Calu3 (cell line): ENCODE measurements around the gene JMJD4. TPM values are rescaled to one million over a fixed set of nuclear protein-coding genes. Genes with fewer than 3 reads are reported as not detected.
"Not testable (repeated sequence)": the region's sequence is repeated elsewhere in the genome, so short reads cannot be mapped to it uniquely, and the experiment has no call there.

Experiments
- BruUV-seq: library from RNA; stranded (reverse); fragments of 400-500 nt; replicated peaks from 2 replicates; lab custom pipeline; 2021; lab: Mats Ljungman, UMichigan
- CTCF ChIA-PET: fragments of 300-600 bp; sonication (Branson Sonifier 250); formaldehyde crosslinking; loops from one replicate; lab custom pipeline; 2022; ENCODE audit warnings: antibody characterized with exemption; lab: Charles Lee
- DNase-seq: peaks from one replicate; pipeline ENCODE4 v3.0.0; 2022
- H3K27ac Mint-ChIP-seq: one replicate; pipeline ENCODE4 v1.8.0; 2022; ENCODE audit warnings: mixed read lengths; ENCODE audit not compliant: unreplicated experiment
- H3K27me3 Mint-ChIP-seq: one replicate; pipeline ENCODE4 v1.8.0; 2022; ENCODE audit warnings: mixed read lengths; ENCODE audit not compliant: unreplicated experiment
- H3K36me3 Mint-ChIP-seq: one replicate; pipeline ENCODE4 v1.8.0; 2022; ENCODE audit warnings: mild to moderate bottlenecking, moderate library complexity, mixed read lengths; ENCODE audit not compliant: insufficient read depth, unreplicated experiment
- H3K4me1 Mint-ChIP-seq: one replicate; pipeline ENCODE4 v1.8.0; 2022; ENCODE audit warnings: mild to moderate bottlenecking, low read depth, mixed read lengths; ENCODE audit not compliant: unreplicated experiment
- H3K4me3 Mint-ChIP-seq: one replicate; pipeline ENCODE4 v1.8.0; 2022; ENCODE audit warnings: mild to moderate bottlenecking, low read depth, moderate library complexity, mixed read lengths; ENCODE audit not compliant: unreplicated experiment
- H3K9me3 Mint-ChIP-seq: one replicate; pipeline ENCODE4 v1.8.0; 2022; ENCODE audit warnings: low read depth, mixed read lengths; ENCODE audit not compliant: unreplicated experiment
- intact Hi-C: fragments of 100-400 bp; cut with micrococcal nuclease; formaldehyde crosslinking; loops from one replicate; pipeline ENCODE4 v1.10.0; 2022; ENCODE audit not compliant: unreplicated experiment
- total RNA-seq: library from RNA; stranded (reverse); gene quantifications from 2 replicates; pipeline ENCODE4 v1.2.3, GENCODE V29; 2022
- TF ChIP-seq, protein P1 (sequence below): fragments of 200-600 bp; IDR thresholded peaks from one replicate; pipeline ENCODE4 v1.8.0; 2022; ENCODE audit warnings: antibody characterized with exemption; ENCODE audit not compliant: unreplicated experiment

Gene JMJD4
- total RNA-seq, 1 experiment from 2014 or later, result 37.8 TPM

DNA sequence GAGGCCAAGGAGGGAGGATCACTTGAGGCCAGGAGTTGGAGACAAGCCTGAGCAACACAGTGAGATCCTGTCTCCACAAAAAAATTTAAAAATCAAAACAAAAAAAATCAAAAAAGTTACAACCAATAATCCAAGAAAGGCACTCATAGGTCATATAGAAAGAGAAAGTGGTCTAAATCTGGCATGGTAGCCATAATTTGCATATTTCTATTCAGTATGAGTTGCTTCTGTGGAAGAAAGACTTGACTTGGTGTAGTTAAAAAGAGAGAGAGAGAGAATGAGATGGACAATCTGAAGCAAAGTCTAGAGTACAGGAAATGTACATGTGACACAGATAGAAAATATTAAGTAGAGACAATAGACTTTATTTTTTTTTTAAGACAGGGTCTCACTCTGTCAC is 22.5 kb downstream of the JMJD4 start:
- Mint-ChIP-seq H3K4me3 (no peak overlapping the region), H3K9me3 (peaks cover 17% of the 10 kb centered on the region)
- intact Hi-C loops, result no loop called here

DNA sequence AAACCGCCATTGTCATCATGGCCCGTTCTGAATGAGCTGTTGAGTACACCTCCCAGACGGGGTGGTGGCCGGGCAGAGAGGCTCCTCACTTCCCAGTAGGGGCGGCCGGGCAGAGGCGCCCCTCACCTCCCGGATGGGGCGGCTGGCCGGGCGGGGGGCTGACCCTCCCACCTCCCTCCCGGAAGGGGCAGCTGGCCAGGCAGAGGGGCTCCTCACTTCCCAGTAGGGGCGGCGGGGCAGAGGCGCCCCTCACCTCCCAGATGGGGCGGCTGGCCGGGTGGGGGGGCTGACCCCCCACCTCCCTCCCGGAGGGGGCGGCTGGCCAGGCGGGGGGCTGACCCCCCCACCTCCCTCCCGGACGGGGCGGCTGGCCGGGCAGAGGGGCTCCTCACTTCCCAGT is 24.6 kb downstream of the JMJD4 start:
- H3K4me1 Mint-ChIP-seq, DNase-seq, intact Hi-C loops, H3K27me3 Mint-ChIP-seq, H3K4me3 Mint-ChIP-seq, H3K27ac Mint-ChIP-seq, H3K36me3 Mint-ChIP-seq, BruUV-seq: not testable (repeated sequence)
- H3K9me3 Mint-ChIP-seq, result peaks cover 13% of the 10 kb centered on the region
- CTCF ChIA-PET, result interaction anchor here (0.7 kb wide), 1 partner anchor 22 kb away, joined by 3 read pairs; no protein-coding TSS in a partner anchor

More for the DNA sequence above, 22.5 kb downstream of the JMJD4 start:
- no peaks in the 10 kb centered on the region for H3K4me1 Mint-ChIP-seq
- DNase-seq, result no peak
- TF ChIP-seq, protein P1, sequence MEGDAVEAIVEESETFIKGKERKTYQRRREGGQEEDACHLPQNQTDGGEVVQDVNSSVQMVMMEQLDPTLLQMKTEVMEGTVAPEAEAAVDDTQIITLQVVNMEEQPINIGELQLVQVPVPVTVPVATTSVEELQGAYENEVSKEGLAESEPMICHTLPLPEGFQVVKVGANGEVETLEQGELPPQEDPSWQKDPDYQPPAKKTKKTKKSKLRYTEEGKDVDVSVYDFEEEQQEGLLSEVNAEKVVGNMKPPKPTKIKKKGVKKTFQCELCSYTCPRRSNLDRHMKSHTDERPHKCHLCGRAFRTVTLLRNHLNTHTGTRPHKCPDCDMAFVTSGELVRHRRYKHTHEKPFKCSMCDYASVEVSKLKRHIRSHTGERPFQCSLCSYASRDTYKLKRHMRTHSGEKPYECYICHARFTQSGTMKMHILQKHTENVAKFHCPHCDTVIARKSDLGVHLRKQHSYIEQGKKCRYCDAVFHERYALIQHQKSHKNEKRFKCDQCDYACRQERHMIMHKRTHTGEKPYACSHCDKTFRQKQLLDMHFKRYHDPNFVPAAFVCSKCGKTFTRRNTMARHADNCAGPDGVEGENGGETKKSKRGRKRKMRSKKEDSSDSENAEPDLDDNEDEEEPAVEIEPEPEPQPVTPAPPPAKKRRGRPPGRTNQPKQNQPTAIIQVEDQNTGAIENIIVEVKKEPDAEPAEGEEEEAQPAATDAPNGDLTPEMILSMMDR, result no peak
- H3K36me3 Mint-ChIP-seq, result no peaks in the 10 kb centered on the region
- H3K27me3 Mint-ChIP-seq, result no peaks in the 10 kb centered on the region
- H3K27ac Mint-ChIP-seq, result no peak overlapping the region
- CTCF ChIA-PET, result no interaction called here
- BruUV-seq, result no TSS peak

DNA sequence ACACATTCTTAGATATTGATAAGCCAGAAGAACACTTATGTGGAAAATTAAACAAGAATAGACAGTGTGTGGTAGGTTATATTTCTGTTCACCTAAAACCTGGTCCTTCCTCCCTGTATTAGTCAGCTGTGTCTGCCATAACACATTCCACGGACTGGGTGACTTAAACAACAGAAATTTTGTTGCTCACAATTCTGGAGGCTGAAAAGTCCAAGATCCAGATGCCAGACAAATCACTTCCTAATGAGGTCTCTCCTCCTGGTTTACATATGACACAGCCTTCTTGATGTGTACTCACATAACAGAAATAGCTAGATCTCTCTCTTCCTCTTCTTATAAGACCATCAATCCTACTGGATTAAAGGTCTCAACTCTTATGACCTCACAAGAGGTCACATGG is 25.7 kb downstream of the JMJD4 start:
- no peaks in the 10 kb centered on the region for H3K27me3 Mint-ChIP-seq
- TF ChIP-seq, protein P1, result no peak
- no TSS peak for BruUV-seq
- H3K27ac Mint-ChIP-seq, result no peak overlapping the region
- peaks cover 11% of the 10 kb centered on the region for H3K9me3 Mint-ChIP-seq
- no peak overlapping the region for H3K4me3 Mint-ChIP-seq
- CTCF ChIA-PET, result interaction anchor here (0.5 kb wide), 1 partner anchor 14 kb away, joined by 3 read pairs; no protein-coding TSS in a partner anchor
- no peaks in the 10 kb centered on the region for H3K36me3 Mint-ChIP-seq
- H3K4me1 Mint-ChIP-seq, result no peaks in the 10 kb centered on the region
- no peak for DNase-seq
- intact Hi-C loops, result no loop called here

DNA sequence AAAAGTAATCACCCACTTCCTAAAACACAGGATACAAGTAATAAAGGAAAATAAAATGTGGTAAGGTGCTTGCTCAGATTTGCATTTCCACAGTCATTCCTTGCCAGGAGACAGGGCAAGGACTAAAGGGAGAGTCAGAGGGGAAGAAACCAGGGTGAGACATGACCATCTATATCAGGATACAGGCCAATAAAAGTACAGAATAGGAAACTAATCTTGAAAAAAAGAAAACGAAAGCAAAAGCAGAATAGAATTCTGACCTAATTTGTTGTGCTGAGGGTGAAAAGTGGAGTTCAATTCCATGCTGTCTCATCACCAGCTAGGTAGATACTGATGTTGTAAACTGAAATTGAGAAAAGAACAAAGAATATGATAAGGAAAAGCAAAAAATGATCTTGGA is 27.3 kb downstream of the JMJD4 start:
- no peak for DNase-seq
- Mint-ChIP-seq H3K27me3 (no peaks in the 10 kb centered on the region), H3K4me3 (no peak overlapping the region), H3K9me3 (peaks cover 17% of the 10 kb centered on the region), H3K27ac (no peak overlapping the region), H3K36me3 (no peaks in the 10 kb centered on the region), H3K4me1 (no peaks in the 10 kb centered on the region)
- TF ChIP-seq, protein P1, result no peak
- intact Hi-C loops, result no loop called here
- BruUV-seq, result no TSS peak
- CTCF ChIA-PET, result interaction anchor here (0.6 kb wide), 1 partner anchor 8 kb away, joined by 3 read pairs; no protein-coding TSS in a partner anchor

DNA sequence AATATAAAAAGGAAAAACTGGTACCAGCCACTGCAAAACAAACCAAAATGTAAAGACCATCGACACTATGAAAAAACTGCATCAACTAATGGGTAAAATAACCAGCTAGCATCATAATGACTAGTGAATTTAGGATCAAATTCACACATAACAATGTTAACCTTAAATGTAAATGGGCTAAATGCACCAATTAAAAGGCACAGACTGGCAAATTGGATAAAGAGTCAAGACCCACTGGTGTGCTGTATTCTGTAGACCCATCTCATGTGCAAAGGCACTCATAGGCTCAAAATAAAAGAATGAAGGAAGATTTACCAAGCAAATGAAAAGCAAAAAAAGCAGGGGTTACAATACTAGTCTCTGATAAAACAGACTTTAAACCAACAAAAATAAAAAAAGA is 33.5 kb downstream of the JMJD4 start:
- DNase-seq, CTCF ChIA-PET, intact Hi-C loops, H3K27ac Mint-ChIP-seq, H3K27me3 Mint-ChIP-seq, H3K4me3 Mint-ChIP-seq, H3K36me3 Mint-ChIP-seq, H3K4me1 Mint-ChIP-seq, BruUV-seq: not testable (repeated sequence)
- H3K9me3 Mint-ChIP-seq, result peaks cover 26% of the 10 kb centered on the region
